ENCODE measurements around the gene GSTO2.

GRCh38 chr10:104351061-104351702 is 82.2 kb downstream of the GSTO2 start:
- TF ChIP-seq EZH2phosphoT487 (IDR thresholded peaks at IDR 0.05; ENCODE audit: borderline replicate concordance, low read length) (no peak), CTCF (IDR thresholded peaks at IDR 0.05; ENCODE audit: low read depth, low read length, poor library complexity, severe bottlenecking) (no peak)

All from DOHH2 (cell line).